BLaER1 treated with 17β-estradiol and CSF1 and Interleukin-3, amounts not matched to agents 10 nM and 100 nM (cell line): Measurements from ENCODE around the gene CLCN5.
A peak's percentile ranks its signal among the peaks of the same experiment; 100 is the strongest.

Experiments
- H3K27ac ChIP-seq, 11 experiments: shearing (Covaris generic); formaldehyde crosslinking; 2 replicates each; pipeline ENCODE4 v1.8.1; 2022
- H3K27me3 ChIP-seq, 11 experiments: shearing (Covaris generic); formaldehyde crosslinking; 2 replicates each; pipeline ENCODE4 v1.8.1; 2022
- H3K36me3 ChIP-seq, 11 experiments: shearing (Covaris generic); formaldehyde crosslinking; 2 replicates each; pipeline ENCODE4 v1.8.1; 2022
- H3K4me1 ChIP-seq, 10 experiments: shearing (Covaris generic); formaldehyde crosslinking; 2 replicates each; pipeline ENCODE4 v1.8.1; 2022
- H3K4me2 ChIP-seq, 11 experiments: shearing (Covaris generic); formaldehyde crosslinking; 2 replicates each; pipeline ENCODE4 v1.8.1; 2022
- H3K4me3 ChIP-seq, 10 experiments: shearing (Covaris generic); formaldehyde crosslinking; 2 replicates each; pipeline ENCODE4 v1.8.1; 2022
- H3K9ac ChIP-seq, 11 experiments: shearing (Covaris generic); formaldehyde crosslinking; 2 replicates each; pipeline ENCODE4 v1.8.1; 2022
- H3K9me3 ChIP-seq, 11 experiments: shearing (Covaris generic); formaldehyde crosslinking; replicated peaks in 1 of 11; 2 replicates each; pipeline ENCODE4 v1.8.1; 2022
- H4K20me1 ChIP-seq, 11 experiments: shearing (Covaris generic); formaldehyde crosslinking; 2 replicates each; pipeline ENCODE4 v1.8.1; 2022
- Cebpa-rat ChIP-seq, 11 experiments: shearing (Covaris generic); IDR thresholded peaks; 2 replicates each; pipeline ENCODE4 v1.8.1; 2022

CLCN5 gene

GRCh38 chrX:49880668-49881067 is 41.7 kb upstream of the CLCN5 start:
- Histone ChIP-seq H3K27ac (no peak overlapping the region), H3K27me3 (peaks cover 24 to 75% (median 49%) of the 10 kb centered on the region in 11 experiments), H3K4me2 (peak overlapping the region; percentile 63 to 82 (median 73)), H4K20me1 (peaks cover 0 to 20% (median 0%) of the 10 kb centered on the region in 11 experiments; a peak in 3 of 22 replicates), H3K9ac (peak overlapping the region in 3 of 11 experiments; percentile 78 to 81 (median 78); a peak in 3 of 22 replicates), H3K4me3 (peak overlapping the region in 6 of 10 experiments; percentile 61 to 74 (median 66); a peak in 8 of 20 replicates), H3K4me1 (peaks cover 24 to 39% (median 37%) of the 10 kb centered on the region in 10 experiments), H3K9me3 (peaks cover 0 to 9% (median 0%) of the 10 kb centered on the region in 11 experiments; a peak in 1 of 22 replicates), H3K36me3 (no peaks in the 10 kb centered on the region)
- no peak for TF ChIP-seq Cebpa-rat (IDR thresholded peaks at IDR 0.05)

- Histone ChIP-seq H3K4me1 (peaks cover 10 to 30% (median 17%) of the 10 kb centered on the region in 10 experiments; a peak in 18 of 20 replicates), H3K4me2 (no peak overlapping the region), H3K36me3 (no peaks in the 10 kb centered on the region), H3K9ac (no peak overlapping the region), H3K27ac (peak overlapping the region in 1 of 11 experiments; percentile 38; a peak in 1 of 22 replicates), H3K4me3 (no peak overlapping the region), H4K20me1 (peaks cover 0 to 20% (median 0%) of the 10 kb centered on the region in 11 experiments; a peak in 4 of 22 replicates), H3K9me3 (peaks cover 0 to 6% (median 0%) of the 10 kb centered on the region in 11 experiments; a peak in 1 of 22 replicates), H3K27me3 (peaks cover 48 to 89% (median 63%) of the 10 kb centered on the region in 11 experiments)
- no peak for TF ChIP-seq Cebpa-rat (IDR thresholded peaks at IDR 0.05)
Measured at GRCh38 chrX:49884290-49884862, 38.0 kb upstream of the CLCN5 start.

GRCh38 chrX:49892542-49892941 is 29.9 kb upstream of the CLCN5 start:
- no peak overlapping the region for H3K4me3 ChIP-seq
- H3K9me3 ChIP-seq, result peaks cover 12 to 37% (median 17%) of the 10 kb centered on the region in 11 experiments
- H3K9ac ChIP-seq, result no peak overlapping the region
- peak overlapping the region in 9 of 11 experiments; percentile 10 to 61 (median 38); a peak in 15 of 22 replicates for H3K4me2 ChIP-seq
- H3K36me3 ChIP-seq, result no peaks in the 10 kb centered on the region
- H4K20me1 ChIP-seq, result no peaks in the 10 kb centered on the region; a peak in 1 of 22 replicates
- peaks cover 6 to 24% (median 14%) of the 10 kb centered on the region in 10 experiments; a peak in 17 of 20 replicates for H3K4me1 ChIP-seq
- H3K27me3 ChIP-seq, result peaks cover 46 to 93% (median 85%) of the 10 kb centered on the region in 11 experiments
- H3K27ac ChIP-seq, result peak overlapping the region in 5 of 11 experiments; percentile 6 to 48 (median 15); a peak in 5 of 22 replicates
- TF ChIP-seq Cebpa-rat (IDR thresholded peaks at IDR 0.05), result peak; percentile 73 to 98 (median 94); a peak in 21 of 22 replicates

GRCh38 chrX:49896951-49897350 is 25.4 kb upstream of the CLCN5 start:
- no peaks in the 10 kb centered on the region; a peak in 1 of 22 replicates for H4K20me1 ChIP-seq
- no peak for TF ChIP-seq Cebpa-rat (IDR thresholded peaks at IDR 0.05)
- peaks cover 6 to 13% (median 12%) of the 10 kb centered on the region in 10 experiments; a peak in 17 of 20 replicates for H3K4me1 ChIP-seq
- no peak overlapping the region for H3K4me2 ChIP-seq
- peaks cover 25 to 52% (median 31%) of the 10 kb centered on the region in 11 experiments for H3K9me3 ChIP-seq
- no peaks in the 10 kb centered on the region for H3K36me3 ChIP-seq
- H3K4me3 ChIP-seq, result 0 out of 20 replicates have a peak overlapping the region, but pooled peaks of 1 of the 10 experiments have one; percentile 5
- no peak overlapping the region for H3K27ac ChIP-seq
- H3K27me3 ChIP-seq, result peaks cover 43 to 95% (median 86%) of the 10 kb centered on the region in 11 experiments
- H3K9ac ChIP-seq, result no peak overlapping the region

- Histone ChIP-seq H4K20me1 (no peaks in the 10 kb centered on the region), H3K9ac (no peak overlapping the region), H3K9me3 (peaks cover 25 to 42% (median 29%) of the 10 kb centered on the region in 11 experiments), H3K27ac (no peak overlapping the region), H3K27me3 (peaks cover 56 to 89% (median 85%) of the 10 kb centered on the region in 11 experiments), H3K4me1 (no peaks in the 10 kb centered on the region), H3K36me3 (no peaks in the 10 kb centered on the region), H3K4me3 (no peak overlapping the region), H3K4me2 (no peak overlapping the region)
- TF ChIP-seq Cebpa-rat (IDR thresholded peaks at IDR 0.05), result no peak
Measured at GRCh38 chrX:49901048-49901447, 21.3 kb upstream of the CLCN5 start.

GRCh38 chrX:49910344-49910743 is 12.1 kb upstream of the CLCN5 start:
- TF ChIP-seq Cebpa-rat (IDR thresholded peaks at IDR 0.05), result no peak
- Histone ChIP-seq H3K4me1 (peaks cover 0 to 12% (median 8%) of the 10 kb centered on the region in 10 experiments; a peak in 10 of 20 replicates), H3K4me3 (no peak overlapping the region), H3K27me3 (peaks cover 82 to 99% (median 93%) of the 10 kb centered on the region in 11 experiments), H3K9me3 (peaks cover 0 to 9% (median 0%) of the 10 kb centered on the region in 11 experiments; a peak in 3 of 22 replicates), H3K4me2 (peak overlapping the region in 9 of 11 experiments; percentile 3 to 31 (median 23); a peak in 11 of 22 replicates), H3K27ac (peak overlapping the region in 1 of 11 experiments; percentile 54; a peak in 1 of 22 replicates), H4K20me1 (peaks cover 0 to 4% (median 0%) of the 10 kb centered on the region in 11 experiments; a peak in 1 of 22 replicates), H3K36me3 (no peaks in the 10 kb centered on the region), H3K9ac (no peak overlapping the region; a peak in 1 of 22 replicates)

GRCh38 chrX:49912086-49912485 is 10.3 kb upstream of the CLCN5 start:
- Histone ChIP-seq H3K4me1 (peaks cover 0 to 12% (median 8%) of the 10 kb centered on the region in 10 experiments; a peak in 10 of 20 replicates), H3K27ac (no peak overlapping the region), H3K36me3 (no peaks in the 10 kb centered on the region), H4K20me1 (peaks cover 0 to 4% (median 0%) of the 10 kb centered on the region in 11 experiments; a peak in 1 of 22 replicates), H3K4me3 (no peak overlapping the region), H3K9me3 (no peaks in the 10 kb centered on the region), H3K27me3 (peaks cover 79 to 99% (median 92%) of the 10 kb centered on the region in 11 experiments), H3K4me2 (no peak overlapping the region), H3K9ac (no peak overlapping the region)
- no peak for TF ChIP-seq Cebpa-rat (IDR thresholded peaks at IDR 0.05)

- H3K4me3 ChIP-seq, result no peak overlapping the region
- H3K27me3 ChIP-seq, result peaks cover 76 to 99% (median 91%) of the 10 kb centered on the region in 11 experiments
- H3K4me2 ChIP-seq, result no peak overlapping the region
- H3K27ac ChIP-seq, result no peak overlapping the region
- peaks cover 0 to 4% (median 0%) of the 10 kb centered on the region in 11 experiments; a peak in 1 of 22 replicates for H4K20me1 ChIP-seq
- H3K9ac ChIP-seq, result no peak overlapping the region
- no peaks in the 10 kb centered on the region for H3K36me3 ChIP-seq
- no peak for TF ChIP-seq Cebpa-rat (IDR thresholded peaks at IDR 0.05)
- H3K4me1 ChIP-seq, result peaks cover 0 to 12% (median 8%) of the 10 kb centered on the region in 10 experiments; a peak in 10 of 20 replicates
- no peaks in the 10 kb centered on the region for H3K9me3 ChIP-seq
Measured at GRCh38 chrX:49912861-49913260, 9.5 kb upstream of the CLCN5 start.
